Spleen (tissue), 11 donors: ENCODE results near the gene ACAT2. TPM values are rescaled to one million over a fixed set of nuclear protein-coding genes. Genes with fewer than 3 reads are reported as not detected.

Experiments
- DNase-seq: peaks from one replicate; pipeline ENCODE4 v3.0.0-alpha.2; 2020
- H3K27ac ChIP-seq, 8 donors: fragments of 200-600 bp; sonication (generic) in 7 of 8; 1 replicate in 4 of 8; 2 replicates in 4 of 8; pipeline versions ENCODE4 v1.5.0 to v1.8.0; 2016 to 2021; ENCODE audit warnings: inconsistent platforms in 4 of 8, mild to moderate bottlenecking in 4 of 8, moderate library complexity in 1 of 8
- H3K27me3 ChIP-seq, 7 donors: fragments of 200-600 bp; sonication (generic) in 6 of 7; replicated peaks in 1 of 7; 1 replicate in 4 of 7; 2 replicates in 3 of 7; pipeline versions ENCODE4 v1.5.0 to v1.8.0; 2016 to 2021; ENCODE audit warnings: inconsistent platforms in 3 of 7, mild to moderate bottlenecking in 1 of 7
- H3K36me3 ChIP-seq, 6 donors: fragments of 200-600 bp; sonication (generic) in 5 of 6; 1 replicate in 4 of 6; 2 replicates in 2 of 6; pipeline versions ENCODE4 v1.5.0 to v1.8.0; 2016 to 2021; ENCODE audit warnings: inconsistent platforms in 2 of 6
- H3K4me1 ChIP-seq, 6 donors: fragments of 200-600 bp; sonication (generic) in 5 of 6; 1 replicate in 3 of 6; 2 replicates in 3 of 6; pipeline versions ENCODE4 v1.5.0 to v1.8.0; 2016 to 2021; ENCODE audit warnings: inconsistent platforms in 3 of 6
- H3K4me3 ChIP-seq, 8 donors: fragments of 200-600 bp; sonication (generic) in 7 of 8; 1 replicate in 4 of 8; 2 replicates in 4 of 8; pipeline versions ENCODE4 v1.5.0 to v1.8.0; 2016 to 2021; ENCODE audit warnings: inconsistent platforms in 4 of 8, mild to moderate bottlenecking in 4 of 8, moderate library complexity in 2 of 8
- H3K9me3 ChIP-seq, 8 donors: fragments of 200-600 bp; sonication (generic) in 7 of 8; 1 replicate in 4 of 8; 2 replicates in 4 of 8; pipeline versions ENCODE4 v1.5.0 to v1.8.0; 2016 to 2021; ENCODE audit warnings: inconsistent platforms in 4 of 8
- CTCF ChIP-seq, 11 experiments: fragments of 200-600 bp in 7 of 11; fragments of 450-650 bp in 4 of 11; sonication (generic) in 4 of 11; IDR thresholded peaks in 8 of 11; conservative IDR thresholded peaks in 3 of 11; 1 replicate in 7 of 11; 2 replicates in 4 of 11; pipeline versions ENCODE4 v1.4.0 to v1.8.0; 2016 to 2021; ENCODE audit warnings: antibody characterized with exemption in 11 of 11, inconsistent platforms in 4 of 11, mild to moderate bottlenecking in 1 of 11
- POLR2A ChIP-seq, 3 donors: fragments of 450-650 bp; IDR thresholded peaks; one replicate each; pipeline ENCODE4 v1.5.1; 2017; ENCODE audit warnings: antibody characterized with exemption in 3 of 3, mild to moderate bottlenecking in 1 of 3
- POLR2AphosphoS5 ChIP-seq, 3 donors: sonication (generic); formaldehyde crosslinking; IDR thresholded peaks; one replicate each; pipeline ENCODE4 v1.5.1; 2017; ENCODE audit warnings: antibody characterized with exemption in 3 of 3
- WGBS, 5 donors: extraction: QIAGEN DNeasy Blood & Tissue Kit in 3 of 5; methylation state at CpG; one replicate each; pipeline versions ENCODE4 v1.1.5 to v1.1.7; 2013 to 2018; 5-methylcytosine and 5-hydroxymethylcytosine counted together
- intact Hi-C: fragments of 100-400 bp; cut with DNase I; formaldehyde crosslinking; loops from one replicate; pipeline ENCODE4 v1.15.0; 2023; ENCODE audit warnings: low total_unique reads
- polyA plus RNA-seq, 3 donors: library from polyadenylated mRNA; stranded (reverse); fragments of 200-250 nt; gene quantifications; one replicate each; pipeline ENCODE4 v1.2.1, GENCODE V29; 2013
- total RNA-seq, 7 donors: library from RNA; depleted of rRNA in 3 of 7; stranded (reverse); fragments of >200 nt in 3 of 7; fragmentation: NEBNext Ultra II Directional in 4 of 7; extraction: Animal tissue kit (Norgen Biotek cat#: 25700) in 4 of 7; gene quantifications; one replicate each; pipeline versions ENCODE4 v1.1.0 to v1.2.1, GENCODE V29; 2016 to 2021
- donor health status: healthy with polysubstance abuse.
- donor health status: DM: no; HTN: no; CAD: no; lungs with moderate emphysema.
- donor health status: DM: no; HTN: no; CAD: no.
- donor health status: Bipolar disorder and iron deficiency.
- donor health status: healthy.
- donor health status: DM: no; HTN: no; CAD: no.
- donor health status: DM: yes; HTN: yes; CAD: no.

The ACAT2 gene
- total and polyA plus RNA-seq, 10 donors, result 6.0 to 17.4 (median 13.9) TPM

- DNase-seq, result peak; percentile 89
- intact Hi-C loops, result loop anchor here (5.0 kb wide), 1 partner anchor 34 kb away; the partner anchor contains the start of gene WTAP
- no peaks in the 10 kb centered on the region for H3K27me3 ChIP-seq
- H3K4me1 ChIP-seq, result peaks cover 0 to 39% (median 22%) of the 10 kb centered on the region in 6 donors
- TF ChIP-seq CTCF (IDR thresholded peaks at IDR 0.05 in 8 of 11, conservative IDR thresholded peaks at IDR 0.05 in 3 of 11), result no peak
- peak in 1 of 3 donors; percentile 10 for TF ChIP-seq POLR2A (IDR thresholded peaks at IDR 0.05)
- TF ChIP-seq POLR2AphosphoS5 (IDR thresholded peaks at IDR 0.05), result no peak
- no peaks in the 10 kb centered on the region for H3K9me3 ChIP-seq
- 3 to 14% (median 11%) methylated on average over 32 to 45 of the region's 45 CpGs for WGBS, 5 donors
- peak overlapping the region; percentile 72 to 99 (median 94) for H3K4me3 ChIP-seq
- peaks cover 0 to 52% (median 16%) of the 10 kb centered on the region in 6 donors for H3K36me3 ChIP-seq
- H3K27ac ChIP-seq, result peak overlapping the region; percentile 96 to 99 (median 98)
These were observed 544 bp upstream of the ACAT2 start for GRCh38 chr6:159761129-159761872.

GRCh38 chr6:159762681-159763293 is 942 bp downstream of the ACAT2 start:
- WGBS, 5 donors, result 14 to 31% (median 24%) methylated on average over 9 to 16 of the region's 16 CpGs
- no peak for TF ChIP-seq POLR2AphosphoS5 (IDR thresholded peaks at IDR 0.05)
- TF ChIP-seq POLR2A (IDR thresholded peaks at IDR 0.05), result no peak
- TF ChIP-seq CTCF (IDR thresholded peaks at IDR 0.05 in 8 of 11, conservative IDR thresholded peaks at IDR 0.05 in 3 of 11), result no peak
- DNase-seq, result no peak
- Histone ChIP-seq H3K4me1 (peaks cover 0 to 39% (median 22%) of the 10 kb centered on the region in 6 donors), H3K27me3 (no peaks in the 10 kb centered on the region), H3K4me3 (peak overlapping the region; percentile 72 to 99 (median 94)), H3K9me3 (no peaks in the 10 kb centered on the region), H3K27ac (peak overlapping the region; percentile 96 to 99 (median 98)), H3K36me3 (peaks cover 0 to 52% (median 22%) of the 10 kb centered on the region in 6 donors)
- intact Hi-C loops, result loop anchor here (5.0 kb wide), 1 partner anchor 35 kb away; the partner anchor contains the start of gene WTAP

GRCh38 chr6:159766906-159767305 is 5.1 kb downstream of the ACAT2 start:
- Histone ChIP-seq H3K4me1 (peaks cover 0 to 22% (median 9%) of the 10 kb centered on the region in 6 donors), H3K27me3 (no peaks in the 10 kb centered on the region), H3K36me3 (peaks cover 0 to 79% (median 36%) of the 10 kb centered on the region in 6 donors), H3K9me3 (peaks cover 0 to 4% (median under 1%) of the 10 kb centered on the region in 8 donors), H3K4me3 (no peak overlapping the region), H3K27ac (no peak overlapping the region)
- TF ChIP-seq CTCF (IDR thresholded peaks at IDR 0.05 in 8 of 11, conservative IDR thresholded peaks at IDR 0.05 in 3 of 11), result no peak
- TF ChIP-seq POLR2A (IDR thresholded peaks at IDR 0.05), result no peak
- no peak for TF ChIP-seq POLR2AphosphoS5 (IDR thresholded peaks at IDR 0.05)
- intact Hi-C loops, result no loop called here
- DNase-seq, result no peak

GRCh38 chr6:159769470-159769869 is 7.6 kb downstream of the ACAT2 start:
- peaks cover 0 to 1% (median 0%) of the 10 kb centered on the region in 6 donors for H3K4me1 ChIP-seq
- TF ChIP-seq CTCF (IDR thresholded peaks at IDR 0.05 in 8 of 11, conservative IDR thresholded peaks at IDR 0.05 in 3 of 11) (no peak), POLR2AphosphoS5 (IDR thresholded peaks at IDR 0.05) (no peak), POLR2A (IDR thresholded peaks at IDR 0.05) (no peak)
- intact Hi-C loops, result no loop called here
- peaks cover 0 to 10% (median 2%) of the 10 kb centered on the region in 8 donors for H3K9me3 ChIP-seq
- H3K4me3 ChIP-seq, result no peak overlapping the region
- no peak overlapping the region for H3K27ac ChIP-seq
- peaks cover 0 to 89% (median 33%) of the 10 kb centered on the region in 6 donors for H3K36me3 ChIP-seq
- DNase-seq, result no peak
- H3K27me3 ChIP-seq, result no peaks in the 10 kb centered on the region
